MM.1S (cell line): ENCODE measurements around the gene LRRC8C.

Experiments used
- DNase-seq: peaks from one replicate; pipeline ENCODE4 v3.0.0-alpha.2; 2015
- H2AFZ ChIP-seq: fragments of 300-600 bp; sonication (generic); 2 replicates; pipeline ENCODE4 v1.6.0; 2016; ENCODE audit warnings: antibody characterized with exemption, low read length
- H3F3A ChIP-seq: fragments of 300-600 bp; sonication (generic); 2 replicates; pipeline ENCODE4 v1.6.1; 2016; ENCODE audit warnings: mild to moderate bottlenecking, antibody characterized with exemption, low read length, moderate library complexity, mixed read lengths; ENCODE audit not compliant: insufficient read depth
- H3K27ac ChIP-seq: fragments of 300-600 bp; sonication (generic); 2 replicates; pipeline ENCODE4 v1.5.1; 2016; ENCODE audit warnings: mild to moderate bottlenecking, low read length
- H3K27me3 ChIP-seq: fragments of 300-600 bp; sonication (generic); replicated peaks from 2 replicates; pipeline ENCODE4 v1.6.0; 2016; ENCODE audit warnings: low read length; ENCODE audit not compliant: insufficient read depth
- H3K36me3 ChIP-seq: fragments of 300-600 bp; sonication (generic); replicated peaks from 2 replicates; pipeline ENCODE4 v1.6.1; 2016; ENCODE audit warnings: mild to moderate bottlenecking, low read length, mixed read lengths; ENCODE audit not compliant: insufficient read depth
- H3K4me1 ChIP-seq: fragments of 300-600 bp; sonication (generic); 2 replicates; pipeline ENCODE4 v1.6.1; 2016; ENCODE audit warnings: low read length, mixed read lengths
- H3K4me2 ChIP-seq: fragments of 300-600 bp; sonication (generic); 2 replicates; pipeline ENCODE4 v1.6.0; 2016; ENCODE audit warnings: low read depth, low read length
- H3K4me3 ChIP-seq: fragments of 300-600 bp; sonication (generic); 2 replicates; pipeline ENCODE4 v1.5.1; 2016; ENCODE audit warnings: low read length, mixed read lengths
- H3K79me2 ChIP-seq: fragments of 300-600 bp; sonication (generic); 2 replicates; pipeline ENCODE4 v1.6.1; 2016; ENCODE audit warnings: mixed run types, low read length, mixed read lengths
- H3K9ac ChIP-seq: fragments of 300-600 bp; sonication (generic); 2 replicates; pipeline ENCODE4 v1.6.1; 2016; ENCODE audit warnings: low read length, mixed read lengths
- H3K9me2 ChIP-seq: fragments of 300-600 bp; sonication (generic); replicated peaks from 2 replicates; pipeline ENCODE4 v1.6.1; 2016; ENCODE audit warnings: mild to moderate bottlenecking, low read length, mixed read lengths; ENCODE audit not compliant: insufficient read depth
- H3K9me3 ChIP-seq: fragments of 300-600 bp; sonication (generic); replicated peaks from 2 replicates; pipeline ENCODE4 v1.6.1; 2016; ENCODE audit warnings: mild to moderate bottlenecking, low read length, mixed read lengths; ENCODE audit not compliant: insufficient read depth
- H4K20me1 ChIP-seq: fragments of 300-600 bp; sonication (generic); 2 replicates; pipeline ENCODE4 v1.6.1; 2016; ENCODE audit warnings: mild to moderate bottlenecking, low read length, moderate library complexity, mixed read lengths; ENCODE audit not compliant: insufficient read depth
- EZH2 ChIP-seq: fragments of 300-600 bp; sonication (generic); optimal IDR thresholded peaks from 2 replicates; pipeline ENCODE3; 2017; ENCODE audit warnings: low read depth, mild to moderate bottlenecking, antibody characterized with exemption, low read length, mixed read lengths
- EZH2phosphoT487 ChIP-seq: fragments of 300-600 bp; sonication (generic); IDR thresholded peaks from 2 replicates; pipeline ENCODE4 v1.6.1; 2018; ENCODE audit warnings: antibody characterized with exemption, low read length
- TF ChIP-seq, protein P1 (sequence below): fragments of 300-600 bp; sonication (generic); IDR thresholded peaks from 2 replicates; pipeline ENCODE4 v1.5.1; 2016; ENCODE audit warnings: antibody characterized with exemption, low read length, mixed read lengths

The LRRC8C gene

DNA sequence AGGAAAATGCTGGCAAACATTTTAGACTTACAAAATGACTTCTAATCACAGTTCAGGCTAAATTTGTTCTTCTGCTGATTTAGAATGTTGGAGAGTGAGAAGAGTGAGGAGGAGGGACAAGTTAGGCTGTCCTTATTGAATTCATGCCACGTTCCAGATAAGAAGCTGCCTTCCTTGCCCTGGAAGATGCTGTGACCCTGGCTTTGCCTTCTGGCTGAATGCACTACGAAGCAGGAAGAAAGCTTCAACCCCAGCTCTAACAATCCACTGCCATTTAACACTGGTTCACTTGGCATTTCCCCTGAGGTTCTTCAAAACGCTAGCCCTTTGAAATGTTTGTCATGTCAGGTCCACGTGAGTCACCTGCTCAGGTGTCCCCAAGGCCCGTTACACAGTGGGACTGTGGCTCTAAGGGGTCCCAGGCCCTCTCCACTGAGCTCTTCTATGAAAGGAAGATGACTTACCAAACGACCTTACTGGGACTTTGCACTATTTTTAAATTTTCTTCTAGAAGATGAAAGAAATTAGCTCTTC, 30.0 kb upstream of the LRRC8C start:
- Histone ChIP-seq H3K4me1 (no peaks in the 10 kb centered on the region), H3K9ac (no peak overlapping the region), H3K27ac (no peak overlapping the region), H4K20me1 (no peaks in the 10 kb centered on the region), H3K36me3 (no peaks in the 10 kb centered on the region), H3K9me2 (no peaks in the 10 kb centered on the region), H3K4me2 (no peak overlapping the region), H3K79me2 (no peaks in the 10 kb centered on the region), H3F3A (no peaks in the 10 kb centered on the region), H3K27me3 (no peaks in the 10 kb centered on the region), H3K4me3 (no peak overlapping the region), H3K9me3 (no peaks in the 10 kb centered on the region), H2AFZ (no peak overlapping the region)
- no peak for DNase-seq
- TF ChIP-seq EZH2 (no peak), EZH2phosphoT487 (no peak)
- TF ChIP-seq, protein P1, sequence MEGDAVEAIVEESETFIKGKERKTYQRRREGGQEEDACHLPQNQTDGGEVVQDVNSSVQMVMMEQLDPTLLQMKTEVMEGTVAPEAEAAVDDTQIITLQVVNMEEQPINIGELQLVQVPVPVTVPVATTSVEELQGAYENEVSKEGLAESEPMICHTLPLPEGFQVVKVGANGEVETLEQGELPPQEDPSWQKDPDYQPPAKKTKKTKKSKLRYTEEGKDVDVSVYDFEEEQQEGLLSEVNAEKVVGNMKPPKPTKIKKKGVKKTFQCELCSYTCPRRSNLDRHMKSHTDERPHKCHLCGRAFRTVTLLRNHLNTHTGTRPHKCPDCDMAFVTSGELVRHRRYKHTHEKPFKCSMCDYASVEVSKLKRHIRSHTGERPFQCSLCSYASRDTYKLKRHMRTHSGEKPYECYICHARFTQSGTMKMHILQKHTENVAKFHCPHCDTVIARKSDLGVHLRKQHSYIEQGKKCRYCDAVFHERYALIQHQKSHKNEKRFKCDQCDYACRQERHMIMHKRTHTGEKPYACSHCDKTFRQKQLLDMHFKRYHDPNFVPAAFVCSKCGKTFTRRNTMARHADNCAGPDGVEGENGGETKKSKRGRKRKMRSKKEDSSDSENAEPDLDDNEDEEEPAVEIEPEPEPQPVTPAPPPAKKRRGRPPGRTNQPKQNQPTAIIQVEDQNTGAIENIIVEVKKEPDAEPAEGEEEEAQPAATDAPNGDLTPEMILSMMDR, result no peak

DNA sequence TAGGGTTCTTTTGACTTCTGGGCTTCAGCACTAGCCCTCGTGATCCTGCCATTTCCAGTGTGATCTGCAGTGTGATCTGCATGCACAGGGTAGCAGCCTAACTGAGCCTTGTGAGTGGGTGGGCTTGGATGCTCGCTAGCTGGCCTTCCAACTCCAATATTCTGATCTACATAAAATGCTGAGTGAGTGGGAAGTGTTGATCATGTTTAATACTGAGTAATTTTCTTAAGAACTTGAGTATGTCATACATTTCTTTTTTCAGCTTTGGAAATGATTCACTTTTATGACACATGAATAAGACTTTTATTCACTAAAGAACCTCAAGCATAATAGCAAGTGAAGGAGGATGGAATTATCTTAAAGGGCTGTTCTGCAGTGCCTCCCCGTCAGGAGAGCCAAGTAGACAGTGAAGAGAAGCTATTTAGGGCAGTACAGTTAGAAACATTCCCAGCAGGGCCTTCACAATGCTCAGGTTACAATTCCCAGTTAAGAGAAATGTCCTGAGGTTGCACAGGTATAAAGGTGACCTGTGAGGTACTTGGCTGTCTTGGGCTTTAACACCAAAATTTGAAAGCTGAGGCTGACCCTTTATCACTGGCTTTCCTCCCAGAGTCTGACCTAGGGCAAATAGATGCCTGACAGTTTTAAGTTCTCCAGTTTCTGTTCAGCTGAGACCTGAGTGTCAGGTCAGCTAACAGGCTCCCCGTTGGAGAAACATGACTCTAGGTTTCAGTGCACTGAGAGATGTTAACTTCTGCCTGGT, 29.1 kb upstream of the LRRC8C start:
- TF ChIP-seq EZH2 (no peak), EZH2phosphoT487 (no peak)
- TF ChIP-seq, protein P1, result no peak
- Histone ChIP-seq H3K4me2 (no peak overlapping the region), H2AFZ (no peak overlapping the region), H3K9me3 (no peaks in the 10 kb centered on the region), H3K79me2 (no peaks in the 10 kb centered on the region), H3K36me3 (no peaks in the 10 kb centered on the region), H3K4me3 (no peak overlapping the region), H3K27ac (no peak overlapping the region), H3K9ac (no peak overlapping the region), H4K20me1 (no peaks in the 10 kb centered on the region), H3K4me1 (no peaks in the 10 kb centered on the region), H3K9me2 (no peaks in the 10 kb centered on the region), H3F3A (no peaks in the 10 kb centered on the region), H3K27me3 (no peaks in the 10 kb centered on the region)
- no peak for DNase-seq

DNA sequence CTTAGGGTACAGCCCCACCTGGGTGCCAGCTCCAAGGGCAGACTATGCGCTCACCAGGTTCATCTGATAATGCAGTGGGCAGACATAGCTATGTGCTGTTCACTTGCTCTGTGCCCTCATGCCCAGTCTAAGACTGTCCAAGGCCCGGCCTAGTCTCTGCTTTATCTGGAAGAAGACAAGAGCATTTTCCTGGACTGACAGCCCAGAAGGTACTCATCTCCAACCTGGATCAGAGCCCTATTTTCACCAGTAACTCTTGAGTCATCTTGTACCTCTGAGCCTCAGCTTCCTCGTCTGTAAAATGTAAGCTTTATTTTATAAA, 28.5 kb upstream of the LRRC8C start:
- Histone ChIP-seq H3K9ac (no peak overlapping the region), H3K36me3 (no peaks in the 10 kb centered on the region), H3K4me1 (no peaks in the 10 kb centered on the region), H3K27ac (no peak overlapping the region), H3K27me3 (no peaks in the 10 kb centered on the region), H3F3A (no peaks in the 10 kb centered on the region), H3K9me2 (no peaks in the 10 kb centered on the region), H3K4me3 (no peak overlapping the region), H3K79me2 (no peaks in the 10 kb centered on the region), H3K9me3 (no peaks in the 10 kb centered on the region), H2AFZ (no peak overlapping the region), H3K4me2 (no peak overlapping the region), H4K20me1 (no peaks in the 10 kb centered on the region)
- no peak for DNase-seq
- TF ChIP-seq, protein P1, result no peak
- TF ChIP-seq EZH2, result no peak
- TF ChIP-seq EZH2phosphoT487, result no peak
